IPS-18c (cell line): Measurements from ENCODE around the gene GPR143.

Source experiments
- H3K4me3 ChIP-seq: 2 replicates; pipeline ENCODE4 v1.7.0; 2013; ENCODE audit warnings: low read depth, mild to moderate bottlenecking, low read length, moderate library complexity; ENCODE audit not compliant: insufficient read depth
- H3K9me3 ChIP-seq: one replicate; pipeline ENCODE4 v1.6.1; 2013; ENCODE audit warnings: mild to moderate bottlenecking, low read length, moderate library complexity; ENCODE audit not compliant: control insufficient read depth, insufficient read depth

The GPR143 gene

DNA sequence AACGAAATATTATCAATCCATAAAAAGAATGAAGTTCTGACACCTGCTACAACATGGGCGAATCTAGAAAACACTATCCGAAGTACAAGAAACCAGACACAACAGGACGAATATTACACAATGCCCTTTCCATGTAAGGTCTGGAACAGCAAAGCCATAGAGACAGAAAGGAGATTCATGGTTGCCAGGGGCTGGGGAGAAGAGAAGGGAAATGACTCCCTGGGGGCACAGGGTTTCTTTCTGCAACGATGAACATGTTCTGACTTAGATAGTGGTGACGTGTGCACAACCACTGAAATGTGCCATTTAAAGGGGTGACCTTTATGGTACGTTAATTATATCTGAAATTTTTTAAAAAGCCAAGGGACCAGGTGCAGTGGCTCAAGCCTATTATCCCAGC is 28.3 kb downstream of the GPR143 start:
- H3K4me3 ChIP-seq = no peak overlapping the region
- H3K9me3 ChIP-seq = peaks cover 12% of the 10 kb centered on the region

DNA sequence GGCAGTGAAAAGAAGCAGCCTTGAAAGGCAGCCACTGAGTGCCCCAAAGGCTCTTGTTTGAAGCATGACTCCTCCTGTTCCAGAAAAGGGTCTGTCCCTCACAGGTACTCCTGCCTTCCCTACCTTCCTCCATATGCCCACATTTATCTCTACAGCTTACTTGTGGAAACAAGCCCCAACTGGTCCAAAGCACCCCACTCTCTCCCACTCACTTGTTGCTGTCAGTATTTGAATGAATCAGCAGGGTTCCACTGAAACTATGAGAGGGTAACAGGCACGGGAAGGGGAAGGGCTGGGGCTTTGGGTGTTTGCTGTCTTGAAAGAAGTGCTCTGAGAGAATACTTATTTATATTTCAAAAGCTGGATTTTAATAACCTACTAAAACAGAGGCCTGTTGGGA is 34.9 kb downstream of the GPR143 start:
- peaks cover 12% of the 10 kb centered on the region for H3K9me3 ChIP-seq
- H3K4me3 ChIP-seq = no peak overlapping the region

DNA sequence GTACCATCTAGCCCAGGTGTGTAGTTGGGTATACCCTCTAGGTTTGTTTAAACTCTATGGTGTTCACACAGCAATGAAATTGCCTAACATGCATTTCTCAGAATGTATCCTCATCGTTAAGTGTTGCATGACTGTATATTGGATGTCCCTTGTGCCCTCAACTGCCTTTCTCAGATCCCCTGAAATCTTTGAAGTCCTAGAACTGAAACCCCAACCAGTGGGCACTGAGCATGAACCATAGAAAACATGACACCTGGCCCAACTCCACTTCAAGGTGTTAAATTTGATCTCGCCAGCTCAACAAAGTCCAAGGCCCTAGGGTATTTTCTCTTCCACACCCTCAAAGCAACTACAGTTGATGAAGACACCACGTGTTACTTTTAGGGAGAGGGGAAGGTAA is 35.6 kb downstream of the GPR143 start:
- no peak overlapping the region for H3K4me3 ChIP-seq
- H3K9me3 ChIP-seq = peaks cover 11% of the 10 kb centered on the region

DNA sequence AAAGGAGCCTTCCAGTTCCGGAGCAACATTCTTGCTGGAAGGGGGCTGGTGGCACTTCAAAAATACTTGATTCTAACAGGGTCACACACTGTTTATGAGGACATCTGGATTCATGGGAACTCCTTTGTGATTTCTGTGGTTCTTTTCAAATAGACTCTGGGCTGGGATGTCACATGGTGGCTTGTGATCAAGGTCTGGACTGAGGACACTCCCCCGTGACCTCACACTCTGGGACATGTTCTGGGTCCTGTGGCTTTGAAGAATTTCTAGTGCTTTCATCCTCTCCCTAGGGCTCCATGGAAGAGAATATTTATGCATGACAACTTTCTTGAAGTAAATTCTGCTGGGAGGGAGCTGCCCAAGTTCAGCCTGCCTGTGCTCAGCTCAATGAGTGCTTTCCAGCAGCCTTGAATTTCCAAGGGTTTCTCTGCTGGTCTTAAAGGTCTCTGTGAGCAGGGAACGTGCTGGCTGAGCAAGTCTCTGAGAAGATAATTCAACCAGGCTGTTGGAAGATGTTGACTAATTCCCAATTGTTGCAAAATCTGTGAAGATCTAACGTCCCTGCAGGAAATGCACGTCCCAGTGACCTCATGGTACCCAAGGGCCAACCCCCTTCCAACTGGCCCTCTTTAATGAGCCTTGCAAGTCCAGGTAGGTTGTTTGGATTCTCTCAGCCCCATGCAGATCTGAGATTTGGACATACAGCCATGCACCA is 36.3 kb downstream of the GPR143 start:
- Histone ChIP-seq H3K9me3 (peaks cover 14% of the 10 kb centered on the region), H3K4me3 (no peak overlapping the region)

DNA sequence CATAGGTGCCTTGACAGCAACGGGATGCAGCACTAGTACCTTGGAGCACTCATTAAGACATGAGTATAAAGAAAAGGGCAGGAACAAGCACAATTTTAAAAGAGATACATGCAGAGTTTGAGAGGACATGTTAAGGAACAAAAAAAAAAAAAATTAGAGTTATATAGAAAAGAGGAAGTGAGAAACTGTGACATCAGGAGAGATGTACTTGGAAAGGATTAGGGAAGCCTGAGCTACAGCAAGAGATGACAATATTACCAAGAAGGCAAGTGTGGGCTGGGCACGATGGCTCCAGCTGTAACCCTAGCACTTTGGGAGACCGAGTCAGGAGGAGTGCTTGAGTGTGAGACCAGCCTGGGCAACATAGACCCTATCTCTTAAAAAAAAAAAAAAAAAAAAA is 37.4 kb downstream of the GPR143 start:
- peaks cover 14% of the 10 kb centered on the region for H3K9me3 ChIP-seq

DNA sequence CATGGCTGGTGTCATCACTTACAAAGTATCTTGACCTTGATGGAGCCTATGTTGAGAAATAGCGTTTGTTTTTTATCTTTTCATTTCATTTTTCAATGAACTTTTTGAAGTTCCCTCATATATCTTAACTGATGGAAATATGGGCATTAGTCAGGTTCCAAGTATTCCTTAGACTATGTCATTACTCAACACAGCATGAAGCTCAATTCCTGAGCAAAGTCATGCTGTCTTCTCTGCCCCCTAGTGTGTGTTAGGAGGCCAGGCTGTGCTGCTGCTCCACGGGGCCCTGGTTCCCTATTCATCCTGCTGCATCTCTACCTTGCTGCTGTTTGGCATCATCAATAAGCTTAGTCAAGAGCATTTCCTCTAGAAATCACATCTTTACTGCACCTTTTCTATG is 40.9 kb downstream of the GPR143 start:
- H3K9me3 ChIP-seq = peaks cover 19% of the 10 kb centered on the region
- no peak overlapping the region for H3K4me3 ChIP-seq

More for the DNA sequence above, 37.4 kb downstream of the GPR143 start:
- no peak overlapping the region for H3K4me3 ChIP-seq

DNA sequence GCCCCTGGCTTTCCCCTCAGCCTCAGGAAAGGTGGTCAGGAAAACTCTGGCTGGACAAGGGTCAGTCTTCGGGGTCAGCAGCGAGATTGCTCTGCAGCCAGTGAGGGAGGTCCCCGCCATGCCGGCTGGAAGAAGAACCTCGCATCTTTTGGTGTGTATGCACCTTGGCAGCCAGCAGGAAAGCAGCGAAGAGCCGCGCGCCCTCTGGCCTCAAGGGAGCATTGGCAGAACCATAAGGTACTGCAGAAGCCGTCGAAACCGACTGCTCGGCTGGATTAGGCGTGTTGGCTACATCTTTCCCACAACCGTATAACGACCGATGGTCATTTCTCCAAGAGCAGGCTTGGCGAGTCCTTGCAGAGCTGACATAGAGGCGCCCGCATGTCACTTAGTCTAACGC is 48.3 kb downstream of the GPR143 start:
- Histone ChIP-seq H3K4me3 (no peak overlapping the region), H3K9me3 (peaks cover 21% of the 10 kb centered on the region)

DNA sequence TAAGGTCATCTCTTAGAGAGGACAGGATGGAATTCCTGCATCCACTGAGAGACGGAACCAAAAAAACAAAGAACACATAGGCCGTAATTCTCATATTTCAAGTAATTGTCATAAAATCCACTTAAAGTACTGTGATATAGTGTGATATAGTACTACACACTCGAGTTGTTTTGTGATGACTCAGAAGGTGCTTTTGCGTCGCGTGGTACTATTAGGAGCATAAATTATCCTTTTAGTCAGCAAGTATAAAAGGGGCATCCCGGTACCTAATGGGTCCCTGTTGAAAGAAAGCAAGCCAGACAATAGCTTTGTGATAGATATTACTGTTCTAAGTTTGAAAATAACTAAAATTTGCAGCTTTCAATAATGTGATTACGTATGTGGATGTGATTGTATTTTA is 55.3 kb downstream of the GPR143 start:
- Histone ChIP-seq H3K9me3 (peaks cover 4% of the 10 kb centered on the region), H3K4me3 (no peak overlapping the region)

DNA sequence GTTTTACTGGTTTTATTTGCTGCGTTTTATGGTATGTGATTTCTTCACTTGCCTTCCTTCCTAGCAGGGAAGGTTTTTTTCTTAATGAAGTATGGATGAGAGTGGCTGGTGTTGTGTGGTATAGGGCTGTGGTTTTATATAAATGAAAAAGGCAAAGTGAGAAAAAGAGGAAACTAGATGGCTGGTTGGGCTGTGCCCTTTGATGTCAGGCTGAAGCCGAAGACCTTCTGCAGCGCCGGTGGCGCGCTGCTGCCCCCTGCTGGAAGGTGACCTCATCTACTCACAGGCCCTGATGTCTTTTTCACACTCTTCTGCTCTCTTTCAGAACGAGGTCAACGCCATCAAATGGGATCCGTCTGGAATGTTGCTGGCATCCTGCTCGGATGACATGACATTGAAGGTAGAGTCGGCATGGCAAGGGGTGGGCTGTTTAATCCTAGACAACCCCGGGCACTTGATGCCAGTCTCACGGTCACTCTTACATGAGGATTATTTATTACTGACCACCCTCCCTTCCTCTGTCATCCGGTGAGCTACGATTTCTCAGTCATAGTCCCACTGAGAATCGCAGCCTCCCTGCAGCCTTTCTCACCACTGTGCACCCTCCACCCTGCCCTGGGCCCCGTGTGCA is 56.6 kb downstream of the GPR143 start:
- H3K4me3 ChIP-seq = no peak overlapping the region

DNA sequence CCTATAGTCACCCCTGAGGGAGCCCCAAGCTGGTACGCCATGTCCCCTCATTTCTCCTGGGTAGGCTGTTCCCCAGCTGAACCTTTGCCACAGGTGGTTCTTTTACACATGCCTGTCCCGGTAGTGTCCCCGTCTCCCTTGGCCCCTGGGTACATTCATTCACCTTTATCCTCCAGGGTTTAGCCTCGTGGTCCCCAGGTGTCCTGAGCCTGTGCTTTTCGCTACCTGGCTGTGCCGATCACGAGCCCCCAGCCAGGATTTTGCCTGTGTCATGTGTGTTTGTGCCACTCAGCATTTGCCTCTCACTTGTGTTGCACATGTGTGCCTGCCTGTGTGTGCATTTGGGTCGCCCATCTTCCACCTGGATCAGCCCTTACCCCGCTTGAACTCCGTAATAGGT is 57.6 kb downstream of the GPR143 start:
- H3K4me3 ChIP-seq = no peak overlapping the region
- peaks cover 16% of the 10 kb centered on the region for H3K9me3 ChIP-seq

More for the DNA sequence above, 56.6 kb downstream of the GPR143 start:
- H3K9me3 ChIP-seq = peaks cover 12% of the 10 kb centered on the region

DNA sequence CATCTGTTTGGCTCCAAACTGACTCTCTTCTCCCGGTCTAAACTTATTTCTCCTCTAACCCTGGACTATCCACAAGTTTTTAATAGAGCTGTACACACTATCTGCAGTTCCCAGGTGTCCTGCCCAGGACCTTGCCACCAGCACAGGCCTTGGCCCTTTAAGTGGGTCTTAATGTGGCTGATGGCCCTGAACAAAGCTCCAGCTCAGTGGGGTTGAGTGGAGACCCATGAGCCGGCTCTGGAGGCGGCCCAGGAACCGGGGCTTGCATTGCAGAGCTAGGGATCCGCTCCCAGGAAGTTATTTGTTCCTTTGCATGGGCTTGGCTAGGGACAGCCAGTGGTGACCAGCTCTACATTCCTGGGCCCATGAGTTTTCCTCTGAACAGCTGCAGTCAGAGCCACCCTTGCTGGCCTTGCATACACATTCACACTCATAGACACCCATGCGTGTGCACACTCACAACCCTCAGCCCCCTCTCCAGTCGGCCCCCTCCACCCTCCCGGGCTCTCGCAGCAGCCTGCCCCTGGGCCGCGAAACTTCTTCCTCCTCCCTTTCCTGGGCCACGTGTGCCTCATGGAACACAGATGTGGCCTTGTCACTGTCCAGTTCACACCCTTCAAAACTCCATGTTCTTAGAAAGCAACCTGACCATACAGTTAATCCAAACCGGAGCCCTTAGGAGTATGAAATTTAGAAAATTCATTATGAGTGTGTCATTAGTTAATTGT is 58.2 kb downstream of the GPR143 start:
- Histone ChIP-seq H3K4me3 (no peak overlapping the region), H3K9me3 (peaks cover 15% of the 10 kb centered on the region)

DNA sequence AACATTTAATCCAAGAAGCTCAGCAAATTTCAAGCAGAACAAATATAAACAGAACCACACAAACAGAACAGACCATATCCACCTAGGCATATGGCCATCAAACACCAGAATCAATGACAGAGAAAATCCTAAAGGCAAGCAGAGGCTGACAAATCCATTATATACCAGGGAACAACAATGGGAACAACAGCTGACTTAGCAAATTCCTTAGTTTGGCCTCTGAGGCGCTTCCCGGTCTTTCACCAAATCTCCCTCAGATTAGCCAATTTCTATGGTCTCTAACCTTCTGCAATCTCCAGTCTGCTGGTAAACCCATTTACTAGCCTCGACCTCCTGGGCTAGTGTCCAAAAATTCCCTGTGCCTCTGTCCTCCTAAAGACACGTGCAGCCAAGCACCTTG is 59.2 kb downstream of the GPR143 start:
- peaks cover 12% of the 10 kb centered on the region for H3K9me3 ChIP-seq
- no peak overlapping the region for H3K4me3 ChIP-seq

DNA sequence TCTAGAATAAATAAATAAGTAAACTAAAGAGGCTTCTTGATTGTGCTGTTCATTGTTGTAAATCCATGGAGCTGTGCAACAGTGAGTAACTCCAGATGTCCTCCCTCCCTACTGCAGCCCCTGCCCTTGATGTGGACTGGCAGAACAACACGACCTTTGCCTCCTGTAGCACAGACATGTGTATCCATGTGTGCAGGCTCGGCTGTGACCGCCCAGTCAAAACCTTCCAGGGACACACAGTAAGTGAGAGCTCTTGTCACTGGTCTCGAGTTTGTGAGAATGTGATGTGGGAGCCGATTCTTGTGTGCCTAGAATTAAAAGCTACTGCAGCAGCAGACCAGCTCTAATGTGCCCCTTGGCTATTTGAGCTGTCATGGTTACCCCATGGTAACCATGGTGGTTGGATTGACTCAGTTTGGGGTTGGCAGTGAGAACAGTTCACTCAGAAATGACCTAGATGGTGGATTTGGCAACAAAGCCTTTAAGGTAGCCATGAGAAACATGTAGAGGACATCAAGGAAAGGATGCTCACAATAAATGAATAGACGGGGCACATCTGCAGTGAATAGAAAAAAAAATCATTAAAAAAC is 60.7 kb downstream of the GPR143 start:
- H3K4me3 ChIP-seq = no peak overlapping the region
- peaks cover 12% of the 10 kb centered on the region for H3K9me3 ChIP-seq

DNA sequence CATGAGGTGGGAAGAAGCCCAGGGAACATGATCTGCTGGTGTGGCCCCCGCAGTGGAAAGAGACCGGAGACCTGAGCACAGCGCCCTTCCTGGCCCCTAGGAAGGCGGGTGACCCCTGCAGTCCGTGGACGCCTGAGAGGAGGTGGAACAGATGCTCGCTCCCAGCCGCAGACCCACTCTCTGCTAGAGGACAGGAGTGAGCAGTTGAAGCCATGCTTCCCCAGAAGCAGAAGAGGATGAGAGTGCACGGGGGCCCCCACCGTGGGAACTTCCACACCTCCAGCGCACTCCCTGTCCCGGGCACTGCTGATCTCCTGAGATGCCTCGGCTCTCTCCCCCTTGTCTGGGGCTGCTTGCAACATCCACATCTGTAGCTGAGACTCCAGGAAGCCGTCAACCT is 62.2 kb downstream of the GPR143 start:
- peaks cover 17% of the 10 kb centered on the region for H3K9me3 ChIP-seq

DNA sequence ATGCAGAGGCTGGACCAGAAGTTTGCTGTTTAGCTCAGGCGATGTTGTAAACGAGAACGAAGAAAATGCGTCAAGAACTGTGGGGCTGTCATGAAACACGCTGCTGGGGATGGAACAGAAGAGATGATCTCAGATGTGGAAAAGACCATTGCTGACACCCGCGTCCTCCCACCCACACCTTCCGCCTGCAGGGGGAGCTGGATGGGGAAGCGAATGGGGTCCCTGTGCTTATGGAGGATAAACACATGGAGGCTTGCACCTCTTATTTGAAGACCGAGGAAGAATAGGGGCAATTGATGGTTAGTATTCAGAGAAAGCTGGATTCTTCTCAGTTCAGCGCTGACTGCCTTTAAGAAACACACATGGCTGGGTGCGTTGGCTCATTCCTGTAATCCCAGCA is 63.9 kb downstream of the GPR143 start:
- no peak overlapping the region for H3K4me3 ChIP-seq
- peaks cover 18% of the 10 kb centered on the region for H3K9me3 ChIP-seq

More for the DNA sequence above, 62.2 kb downstream of the GPR143 start:
- no peak overlapping the region for H3K4me3 ChIP-seq

DNA sequence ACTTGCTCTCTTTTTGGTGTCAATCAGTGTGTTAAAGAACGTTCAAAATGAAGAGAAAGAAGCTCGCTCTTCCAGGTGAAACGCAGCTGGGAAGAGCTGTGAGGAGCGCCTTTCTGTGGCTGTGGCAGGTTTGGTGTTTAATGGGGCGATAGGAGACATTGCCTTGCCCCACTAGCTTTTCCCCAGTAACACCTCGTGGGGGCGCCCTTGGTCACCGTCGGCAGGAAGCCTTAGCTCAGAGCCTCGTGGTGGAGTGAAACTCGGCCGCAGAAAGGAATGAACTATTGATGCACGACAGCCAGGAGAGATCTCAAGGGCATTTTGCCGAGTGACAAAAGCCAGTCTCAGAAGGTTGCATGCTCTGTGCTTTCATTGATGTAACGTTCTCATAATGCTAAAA is 65.1 kb downstream of the GPR143 start:
- peaks cover 18% of the 10 kb centered on the region for H3K9me3 ChIP-seq
- H3K4me3 ChIP-seq = no peak overlapping the region

DNA sequence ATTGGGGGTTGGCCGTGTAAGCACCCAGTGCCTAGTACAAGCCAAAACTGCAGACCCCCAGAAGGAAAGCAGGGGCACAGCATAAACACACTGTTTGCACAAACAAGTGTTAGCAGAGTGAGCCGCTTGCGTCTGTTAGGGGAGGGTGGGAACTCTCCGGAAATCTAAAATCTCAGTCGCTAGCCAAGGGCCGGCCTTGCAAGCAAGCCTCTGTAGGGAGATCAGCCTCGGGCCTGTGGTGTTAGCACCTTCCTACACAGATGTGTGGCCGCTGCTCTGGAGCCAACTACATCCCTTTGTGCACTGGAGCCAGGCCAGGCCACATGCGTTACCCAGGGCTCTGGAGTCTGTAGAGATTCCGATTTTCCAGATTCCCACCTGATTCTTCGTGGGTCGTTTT is 67.1 kb downstream of the GPR143 start:
- Histone ChIP-seq H3K4me3 (no peak overlapping the region), H3K9me3 (peaks cover 8% of the 10 kb centered on the region)
